GM12891 (cell line): ENCODE data around the gene SH3GLB2.

Source experiments
- DNase-seq: peaks from one replicate; pipeline ENCODE4 v3.0.0; 2011; ENCODE audit warnings: low spot score; ENCODE audit not compliant: insufficient read length
- FAIRE-seq: peaks from 2 replicates; lab custom pipeline; 2011; peaks lifted over from hg19 to GRCh38; lab: Jason Lieb, UNC
- PAX5 ChIP-seq: IDR thresholded peaks from 2 replicates; pipeline ENCODE4 v1.6.1; 2011; ENCODE audit warnings: low read length, moderate library complexity, mild to moderate bottlenecking; ENCODE audit not compliant: insufficient read depth, severe bottlenecking
- POLR2A ChIP-seq: IDR thresholded peaks from 2 replicates; pipeline ENCODE4 v1.6.1; 2011; ENCODE audit warnings: low read depth, low read length, control low read depth
- POLR2AphosphoS5 ChIP-seq: IDR thresholded peaks from 2 replicates; pipeline ENCODE4 v1.6.1; 2011; ENCODE audit warnings: low read depth, low read length, control low read depth
- POU2F2 ChIP-seq: IDR thresholded peaks from 2 replicates; pipeline ENCODE4 v1.6.1; 2011; ENCODE audit warnings: low read depth, mild to moderate bottlenecking, control low read depth, low read length, moderate library complexity
- SPI1 ChIP-seq: IDR thresholded peaks from 2 replicates; pipeline ENCODE4 v1.6.1; 2011; ENCODE audit warnings: low read depth, low read length, control low read depth
- TAF1 ChIP-seq: IDR thresholded peaks from 2 replicates; pipeline ENCODE4 v1.6.1; 2011; ENCODE audit warnings: low read depth, low read length, control low read depth

Gene SH3GLB2

DNA sequence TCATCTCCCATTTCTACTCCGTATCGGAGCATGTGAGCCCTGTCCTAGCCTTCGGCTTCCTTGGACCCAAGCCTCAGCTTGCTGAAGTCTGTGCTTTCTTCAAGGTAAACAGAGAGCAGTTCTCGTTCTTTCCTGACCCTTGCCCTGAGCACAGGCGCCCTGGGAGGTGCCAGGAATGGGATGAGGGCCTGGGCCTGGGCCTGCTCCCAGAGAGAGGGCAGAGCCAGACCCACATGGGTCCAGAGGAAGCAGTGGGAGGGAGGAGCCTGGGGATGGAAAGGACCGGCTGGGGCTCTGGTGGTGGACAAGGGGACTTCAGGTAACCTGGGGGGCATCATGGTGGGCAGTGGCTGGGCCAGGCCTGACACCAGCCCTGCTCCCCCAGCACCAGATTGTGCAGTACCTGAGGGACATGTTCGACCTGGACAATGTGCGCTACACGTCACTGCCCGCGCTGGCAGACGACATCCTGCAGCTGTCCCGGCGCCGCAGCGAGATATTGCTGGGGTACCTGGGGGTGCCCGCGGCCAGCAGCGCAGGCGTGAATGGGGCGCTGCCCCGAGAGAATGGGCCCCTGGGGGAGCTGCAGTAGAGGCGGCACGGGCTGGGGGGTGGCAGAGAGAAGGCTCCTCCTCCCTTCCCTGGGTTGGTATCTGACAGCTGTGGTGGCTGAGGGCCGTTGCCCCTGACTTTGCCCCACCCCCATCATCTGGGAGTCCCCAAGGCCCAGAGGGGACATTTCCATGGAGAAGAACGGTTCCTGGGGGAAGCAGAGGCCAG is 41.9 kb upstream of the SH3GLB2 start:
- no peak for TF ChIP-seq SPI1
- no peak for DNase-seq
- no peak for FAIRE-seq

DNA sequence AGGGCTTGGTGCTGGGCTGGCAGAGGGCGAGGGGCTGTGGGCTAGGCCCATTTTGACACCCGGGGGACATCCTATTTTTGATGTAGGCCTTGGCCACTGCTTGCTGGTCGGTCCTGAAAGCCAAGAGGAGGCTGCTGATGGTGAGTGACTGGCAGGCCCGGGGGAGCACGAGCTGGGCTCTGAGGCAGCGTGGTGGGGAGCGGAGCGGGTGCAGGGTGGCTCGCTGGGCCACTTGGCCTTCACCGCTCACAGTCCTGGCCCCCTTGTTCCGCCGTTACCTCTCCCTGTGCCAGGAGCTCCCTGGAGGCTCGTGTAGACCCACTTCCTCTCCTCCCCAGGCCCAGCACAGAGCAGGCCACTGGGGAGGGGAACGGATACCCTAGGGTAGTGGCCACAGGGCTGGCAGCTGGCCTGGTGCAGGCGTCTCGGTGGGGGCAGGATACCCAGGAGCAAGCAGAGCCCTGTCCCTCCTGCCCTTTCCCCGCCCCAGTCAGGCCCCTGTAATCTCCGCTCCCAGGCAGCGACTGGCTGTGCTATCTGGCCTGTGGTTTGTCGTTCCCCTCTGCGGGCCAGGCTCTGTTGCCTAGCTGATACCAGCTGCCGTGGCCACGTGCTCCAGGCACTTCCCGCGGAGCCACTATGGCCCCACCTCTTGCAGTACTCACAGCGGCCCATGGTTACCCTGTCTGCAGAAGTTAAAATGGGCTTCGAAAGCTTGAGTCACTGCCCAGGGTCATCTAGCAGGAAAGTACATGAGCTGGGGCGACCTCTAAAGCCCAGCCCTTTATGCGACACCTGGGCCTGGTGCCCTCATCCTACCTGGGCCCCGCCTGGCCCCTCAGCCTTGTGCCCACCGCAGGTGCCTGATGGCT is 41.1 kb upstream of the SH3GLB2 start:
- DNase-seq (no peak), FAIRE-seq (no peak)

DNA sequence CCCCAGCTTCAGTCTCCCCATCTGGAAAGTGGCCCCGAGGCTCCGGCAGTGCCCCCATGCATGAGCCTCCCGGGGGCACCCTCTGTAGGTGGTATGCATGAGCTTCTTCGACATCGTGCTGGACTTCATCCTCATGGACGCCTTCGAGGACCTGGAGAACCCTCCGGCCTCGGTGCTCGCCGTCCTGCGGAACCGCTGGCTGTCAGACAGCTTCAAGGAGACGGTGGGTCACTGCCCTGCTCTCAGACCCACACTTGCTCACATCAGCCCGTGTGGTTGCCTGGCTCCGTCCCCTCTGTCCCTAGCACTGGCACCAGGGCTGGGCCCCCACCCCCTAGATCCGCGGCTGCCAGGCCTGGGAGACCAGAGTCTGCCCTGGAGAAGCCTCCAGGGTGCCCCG is 40.0 kb upstream of the SH3GLB2 start:
- FAIRE-seq (no peak), DNase-seq (no peak)
- no peak for TF ChIP-seq PAX5
- no peak for TF ChIP-seq POU2F2
- TF ChIP-seq POLR2AphosphoS5: no peak
- no peak for TF ChIP-seq TAF1
- no peak for TF ChIP-seq POLR2A
- TF ChIP-seq SPI1: no peak

More for the DNA sequence above, 41.1 kb upstream of the SH3GLB2 start:
- TF ChIP-seq POLR2A: no peak
- no peak for TF ChIP-seq POU2F2
- TF ChIP-seq POLR2AphosphoS5: no peak

DNA sequence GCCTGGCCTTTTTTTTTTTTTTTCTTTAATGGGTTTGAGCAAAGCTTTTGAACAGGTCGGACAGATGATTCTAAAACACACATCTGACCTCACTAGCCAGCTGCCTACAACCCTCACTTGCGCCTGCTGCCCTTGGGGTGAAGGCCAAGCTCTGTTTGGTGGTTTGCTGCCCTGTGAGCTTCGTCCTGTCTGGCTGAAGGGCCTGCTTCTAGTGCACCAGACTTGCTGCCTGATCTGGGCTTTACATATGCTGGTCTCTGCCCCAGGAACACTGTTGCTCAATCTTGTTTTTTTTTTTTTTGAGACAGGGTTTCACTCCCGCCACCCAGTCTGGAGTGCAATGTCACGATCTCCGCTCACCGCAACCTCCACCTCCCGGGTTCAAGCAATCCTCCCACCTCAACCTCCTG is 36.4 kb upstream of the SH3GLB2 start:
- DNase-seq (no peak), FAIRE-seq (no peak)
- TF ChIP-seq POLR2A: no peak

DNA sequence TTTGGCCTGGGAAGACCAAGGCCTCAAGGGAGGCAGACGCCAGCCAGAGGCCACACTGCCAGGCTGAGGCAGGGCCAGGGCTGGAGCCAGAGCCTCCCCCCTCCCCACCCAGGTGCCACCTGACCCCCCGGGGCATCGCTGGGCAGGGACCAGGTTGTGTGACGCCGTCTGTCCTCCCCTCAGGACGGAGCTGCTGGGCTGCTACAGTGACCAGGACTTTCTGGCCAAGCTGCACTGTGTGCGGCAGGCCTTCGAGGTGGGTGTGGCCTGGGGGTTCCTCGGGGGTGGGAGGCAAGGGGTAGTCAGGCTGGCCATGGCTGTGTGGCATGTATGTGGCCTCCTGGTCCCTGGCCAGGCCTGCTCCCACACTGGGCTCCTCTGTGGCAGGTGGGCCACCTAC is 34.9 kb upstream of the SH3GLB2 start:
- FAIRE-seq: no peak

DNA sequence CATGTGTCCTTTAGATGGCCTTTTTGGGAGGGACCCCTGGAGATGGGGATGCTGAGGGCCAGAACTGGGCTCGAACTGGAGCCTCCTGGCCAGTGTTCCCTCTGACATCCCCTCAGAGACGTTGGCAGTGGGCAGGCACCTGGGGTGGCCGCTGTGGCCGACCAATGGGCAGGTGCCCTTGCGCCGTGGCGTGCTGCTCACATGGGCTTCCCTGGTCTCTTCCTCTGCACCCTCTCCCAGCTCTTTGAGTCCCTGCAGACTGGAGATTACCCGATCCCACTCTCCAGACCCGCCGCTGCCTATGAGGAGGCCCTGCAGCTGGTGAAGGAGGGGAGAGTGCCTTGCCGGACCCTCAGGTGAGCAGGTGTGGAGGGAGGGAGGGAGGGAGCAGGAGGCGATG is 32.9 kb upstream of the SH3GLB2 start:
- TF ChIP-seq PAX5: no peak
- no peak for TF ChIP-seq POLR2AphosphoS5
- no peak for TF ChIP-seq POU2F2
- no peak for TF ChIP-seq SPI1
- TF ChIP-seq POLR2A: no peak
- no peak for TF ChIP-seq TAF1
- no peak for FAIRE-seq
- DNase-seq: no peak

More for the DNA sequence above, 34.9 kb upstream of the SH3GLB2 start:
- TF ChIP-seq POLR2AphosphoS5: no peak
- TF ChIP-seq SPI1: no peak
- no peak for TF ChIP-seq POLR2A
- TF ChIP-seq TAF1: no peak
- no peak for TF ChIP-seq PAX5
- no peak for TF ChIP-seq POU2F2
- no peak for DNase-seq

DNA sequence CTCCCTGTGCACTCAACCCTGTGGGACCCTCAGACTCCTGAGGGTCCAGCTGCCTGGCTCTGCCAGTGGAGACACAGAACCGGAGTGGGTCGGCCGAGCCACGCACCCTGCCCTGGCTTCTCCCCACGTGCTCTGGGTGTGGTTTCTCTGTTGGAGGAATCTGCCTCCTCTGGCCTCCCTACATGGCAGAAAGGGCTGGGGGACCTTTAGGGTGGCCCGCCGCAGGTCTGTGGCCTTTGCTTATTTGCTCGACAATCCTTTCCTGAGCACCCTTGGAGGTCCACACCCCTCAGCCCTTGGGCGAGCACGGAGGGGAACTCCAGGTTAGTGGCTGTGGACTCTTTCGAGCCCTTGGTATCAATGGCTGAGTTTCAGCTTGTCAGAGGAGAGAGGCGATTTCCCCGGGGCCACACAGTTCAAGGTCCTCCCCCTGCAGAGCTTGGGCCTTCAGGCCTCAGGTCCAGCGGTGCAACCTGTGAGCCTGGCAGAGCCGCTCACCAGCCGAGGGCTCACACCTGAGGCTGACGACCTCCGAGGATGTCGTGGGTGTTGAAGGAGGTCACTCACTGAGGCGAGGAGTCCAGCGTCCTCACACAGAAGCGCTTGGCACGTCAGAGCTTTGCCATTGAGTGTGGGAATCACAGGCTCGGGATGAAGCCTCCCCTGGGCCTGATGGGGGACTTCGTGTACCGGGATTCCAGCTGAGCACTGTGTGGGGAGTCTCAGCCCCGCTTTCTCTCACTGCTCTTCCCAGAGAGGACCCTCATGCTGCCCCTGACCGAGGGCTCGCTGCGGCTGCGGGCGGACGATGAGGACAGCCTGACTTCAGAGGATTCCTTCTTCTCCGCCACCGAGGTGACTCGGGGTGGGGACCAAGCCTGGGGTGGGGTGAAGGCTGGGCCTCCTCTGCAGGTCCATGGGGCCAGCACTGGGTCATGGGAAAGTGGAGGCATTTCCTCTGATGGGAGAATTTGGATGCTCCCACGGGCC is 32.0 kb upstream of the SH3GLB2 start:
- FAIRE-seq: no peak
- no peak for DNase-seq
- TF ChIP-seq POU2F2: no peak
- TF ChIP-seq POLR2A: no peak
- TF ChIP-seq TAF1: no peak
- no peak for TF ChIP-seq POLR2AphosphoS5
- TF ChIP-seq PAX5: no peak
- TF ChIP-seq SPI1: no peak

DNA sequence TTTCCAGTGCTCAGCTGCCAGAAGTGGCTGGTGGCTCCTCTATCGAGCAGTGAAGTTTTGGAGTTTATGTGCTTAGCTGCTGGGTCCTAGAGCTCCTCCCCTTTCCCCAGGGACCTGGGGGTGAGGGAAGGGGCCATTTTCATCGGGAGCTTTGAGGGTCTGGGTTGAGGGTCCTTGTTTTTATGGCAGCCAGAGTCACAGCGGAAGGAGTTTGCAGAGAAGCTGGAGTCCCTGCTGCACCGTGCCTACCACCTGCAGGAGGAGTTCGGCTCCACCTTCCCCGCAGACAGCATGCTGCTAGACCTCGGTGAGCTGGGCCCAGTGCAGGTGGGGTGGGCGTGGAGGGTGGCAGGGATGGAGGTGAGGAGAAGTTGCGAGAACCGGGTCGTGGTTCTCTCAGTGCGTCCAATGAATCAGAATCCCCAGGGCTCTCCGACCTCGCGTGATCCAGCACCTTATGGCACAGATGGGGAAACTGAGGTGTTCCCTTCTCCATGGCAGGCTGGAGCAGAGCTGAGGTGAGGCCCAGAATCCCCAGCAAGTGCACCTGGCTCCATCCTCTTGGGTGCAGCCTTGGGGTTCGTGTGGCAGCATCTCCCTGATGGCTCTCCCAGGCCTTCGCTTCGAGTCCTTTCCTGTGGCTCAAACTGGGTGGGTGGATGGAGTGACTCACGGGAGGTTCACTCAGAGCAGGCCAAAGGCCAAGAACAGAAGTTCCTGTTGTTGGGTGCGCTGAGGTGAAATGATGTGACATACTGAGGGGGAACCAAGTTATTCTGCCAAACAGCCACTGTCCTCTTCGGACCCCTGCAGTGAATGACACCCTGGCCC is 31.0 kb upstream of the SH3GLB2 start:
- no peak for TF ChIP-seq SPI1
- TF ChIP-seq POLR2A: no peak
- TF ChIP-seq POLR2AphosphoS5: no peak
- no peak for TF ChIP-seq PAX5
- FAIRE-seq (no peak), DNase-seq (no peak)

DNA sequence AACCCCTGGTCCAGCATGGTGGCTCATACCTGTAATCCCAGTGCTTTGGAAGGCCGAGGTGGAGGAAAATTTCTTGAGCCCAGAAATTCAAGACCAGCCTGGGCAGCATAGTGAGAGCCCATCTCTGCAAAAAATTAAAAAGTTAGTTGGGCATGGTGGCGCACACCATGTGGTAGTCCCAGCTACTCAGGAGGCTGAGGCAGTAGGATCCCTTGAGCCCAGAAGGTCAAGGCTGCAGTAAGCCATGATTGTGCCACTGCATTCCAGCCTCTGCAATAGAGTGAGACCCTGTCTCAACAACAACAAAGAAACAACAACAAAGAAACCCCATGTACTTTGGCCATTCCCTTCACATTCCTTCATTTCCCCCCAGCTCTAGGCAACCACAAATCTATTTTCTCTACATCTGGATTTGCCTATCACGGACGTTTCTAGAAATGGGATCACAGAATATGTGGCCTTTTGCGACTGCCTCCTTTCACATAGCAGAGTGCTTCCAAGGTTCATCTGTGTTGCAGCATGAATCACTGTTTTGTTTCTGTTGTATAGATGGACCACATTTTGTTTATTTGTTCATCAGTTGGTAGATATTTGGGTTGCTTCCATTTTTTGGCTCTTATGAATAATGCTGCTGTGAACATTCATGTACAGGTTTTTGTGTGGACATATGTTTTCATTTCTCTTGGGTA is 26.2 kb upstream of the SH3GLB2 start:
- DNase-seq: no peak
- TF ChIP-seq SPI1: no peak
- FAIRE-seq: no peak
